ENCODE results near the gene PHLDB3.
"Not testable (repeated sequence)": the region's sequence is repeated elsewhere in the genome, so short reads cannot be mapped to it uniquely, and the experiment has no call there.

Gene PHLDB3

GRCh38 chr19:43504426-43505185 is at the start of gene PHLDB3:
Gene PHLDB3, minus strand, starts transcription at chr19:43504746. Its CDS starts 628 bp downstream, at chr19:43504118.
- peaks cover 30% of the 10 kb centered on the region for H3K4me1 Mint-ChIP-seq (ENCODE audit: low read depth)
- no peaks in the 10 kb centered on the region for H3K27me3 Mint-ChIP-seq
- H3K9me3 Mint-ChIP-seq = no peaks in the 10 kb centered on the region
- peak within 1 kb of the TSS; percentile 90 for H3K4me3 Mint-ChIP-seq
- peaks cover 11% of the 10 kb centered on the region for H3K36me3 Mint-ChIP-seq (ENCODE audit: low read depth)
- peak within 1 kb of the TSS; percentile 95 for H3K27ac Mint-ChIP-seq

GRCh38 chr19:43553656-43554055 is 49.1 kb upstream of the PHLDB3 start:
- peaks cover 43% of the 10 kb centered on the region for H3K36me3 Mint-ChIP-seq (ENCODE audit: low read depth)
- H3K9me3 Mint-ChIP-seq = no peaks in the 10 kb centered on the region
- no peaks in the 10 kb centered on the region for H3K27me3 Mint-ChIP-seq
- peaks cover 9% of the 10 kb centered on the region for H3K4me1 Mint-ChIP-seq (ENCODE audit: low read depth)
- H3K27ac Mint-ChIP-seq = no peak overlapping the region
- no peak overlapping the region for H3K4me3 Mint-ChIP-seq

- no peaks in the 10 kb centered on the region for H3K27me3 Mint-ChIP-seq
- no peaks in the 10 kb centered on the region for H3K9me3 Mint-ChIP-seq
- H3K36me3 Mint-ChIP-seq (ENCODE audit: low read depth) = peaks cover 42% of the 10 kb centered on the region
- no peak overlapping the region for H3K27ac Mint-ChIP-seq
- H3K4me1 Mint-ChIP-seq (ENCODE audit: low read depth) = peaks cover 9% of the 10 kb centered on the region
- no peak overlapping the region for H3K4me3 Mint-ChIP-seq
Observed at GRCh38 chr19:43552616-43553015, 48.1 kb upstream of the PHLDB3 start.

GRCh38 chr19:43552198-43552450 is 47.6 kb upstream of the PHLDB3 start:
- no peak overlapping the region for H3K27ac Mint-ChIP-seq
- H3K9me3 Mint-ChIP-seq = no peaks in the 10 kb centered on the region
- H3K36me3 Mint-ChIP-seq (ENCODE audit: low read depth) = peaks cover 42% of the 10 kb centered on the region
- H3K27me3 Mint-ChIP-seq = no peaks in the 10 kb centered on the region
- no peak overlapping the region for H3K4me3 Mint-ChIP-seq
- peaks cover 9% of the 10 kb centered on the region for H3K4me1 Mint-ChIP-seq (ENCODE audit: low read depth)

GRCh38 chr19:43551399-43552197 is 47.1 kb upstream of the PHLDB3 start:
- peaks cover 42% of the 10 kb centered on the region for H3K36me3 Mint-ChIP-seq (ENCODE audit: low read depth)
- no peaks in the 10 kb centered on the region for H3K9me3 Mint-ChIP-seq
- no peak overlapping the region for H3K4me3 Mint-ChIP-seq
- no peak overlapping the region for H3K27ac Mint-ChIP-seq
- no peaks in the 10 kb centered on the region for H3K27me3 Mint-ChIP-seq
- H3K4me1 Mint-ChIP-seq (ENCODE audit: low read depth) = peaks cover 9% of the 10 kb centered on the region

- H3K36me3 Mint-ChIP-seq (ENCODE audit: low read depth) = peaks cover 27% of the 10 kb centered on the region
- no peak overlapping the region for H3K27ac Mint-ChIP-seq
- H3K4me1 Mint-ChIP-seq (ENCODE audit: low read depth) = no peaks in the 10 kb centered on the region
- no peaks in the 10 kb centered on the region for H3K27me3 Mint-ChIP-seq
- H3K4me3 Mint-ChIP-seq = no peak overlapping the region
- H3K9me3 Mint-ChIP-seq = no peaks in the 10 kb centered on the region
Observed at GRCh38 chr19:43548706-43549105, 44.2 kb upstream of the PHLDB3 start.

GRCh38 chr19:43547926-43548325 is 43.4 kb upstream of the PHLDB3 start:
- H3K9me3 Mint-ChIP-seq; H3K27me3 Mint-ChIP-seq; H3K27ac Mint-ChIP-seq; H3K4me1 Mint-ChIP-seq (ENCODE audit: low read depth); H3K4me3 Mint-ChIP-seq: not testable (repeated sequence)
- H3K36me3 Mint-ChIP-seq (ENCODE audit: low read depth) = peaks cover 29% of the 10 kb centered on the region

- no peaks in the 10 kb centered on the region for H3K9me3 Mint-ChIP-seq
- H3K4me3 Mint-ChIP-seq = no peak overlapping the region
- H3K27me3 Mint-ChIP-seq = no peaks in the 10 kb centered on the region
- no peak overlapping the region for H3K27ac Mint-ChIP-seq
- H3K36me3 Mint-ChIP-seq (ENCODE audit: low read depth) = peaks cover 28% of the 10 kb centered on the region
- H3K4me1 Mint-ChIP-seq (ENCODE audit: low read depth) = no peaks in the 10 kb centered on the region
Observed at GRCh38 chr19:43546581-43546980, 42.0 kb upstream of the PHLDB3 start.

GRCh38 chr19:43545981-43546380 is 41.4 kb upstream of the PHLDB3 start:
- Mint-ChIP-seq H3K4me1 (ENCODE audit: low read depth) (no peaks in the 10 kb centered on the region), H3K27me3 (no peaks in the 10 kb centered on the region), H3K27ac (no peak overlapping the region), H3K36me3 (ENCODE audit: low read depth) (peaks cover 31% of the 10 kb centered on the region), H3K4me3 (no peak overlapping the region), H3K9me3 (no peaks in the 10 kb centered on the region)

- Mint-ChIP-seq H3K4me3 (no peak overlapping the region), H3K27ac (no peak overlapping the region), H3K36me3 (ENCODE audit: low read depth) (peaks cover 29% of the 10 kb centered on the region), H3K9me3 (no peaks in the 10 kb centered on the region), H3K4me1 (ENCODE audit: low read depth) (no peaks in the 10 kb centered on the region), H3K27me3 (no peaks in the 10 kb centered on the region)
Observed at GRCh38 chr19:43545276-43545675, 40.7 kb upstream of the PHLDB3 start.

- no peak overlapping the region for H3K27ac Mint-ChIP-seq
- no peaks in the 10 kb centered on the region for H3K4me1 Mint-ChIP-seq (ENCODE audit: low read depth)
- peaks cover 35% of the 10 kb centered on the region for H3K36me3 Mint-ChIP-seq (ENCODE audit: low read depth)
Observed at GRCh38 chr19:43544077-43544476, 39.5 kb upstream of the PHLDB3 start.

GRCh38 chr19:43541920-43542650 is 37.5 kb upstream of the PHLDB3 start:
- Mint-ChIP-seq H3K27me3 (no peaks in the 10 kb centered on the region), H3K9me3 (peaks cover 5% of the 10 kb centered on the region), H3K4me1 (ENCODE audit: low read depth) (no peaks in the 10 kb centered on the region), H3K27ac (no peak overlapping the region), H3K4me3 (no peak overlapping the region), H3K36me3 (ENCODE audit: low read depth) (peaks cover 46% of the 10 kb centered on the region)

More at GRCh38 chr19:43544077-43544476, 39.5 kb upstream of the PHLDB3 start:
- Mint-ChIP-seq H3K9me3 (peaks cover 4% of the 10 kb centered on the region), H3K27me3 (no peaks in the 10 kb centered on the region), H3K4me3 (no peak overlapping the region)

- Mint-ChIP-seq H3K9me3 (peaks cover 5% of the 10 kb centered on the region), H3K36me3 (ENCODE audit: low read depth) (peaks cover 47% of the 10 kb centered on the region), H3K4me3 (no peak overlapping the region), H3K27ac (no peak overlapping the region), H3K27me3 (no peaks in the 10 kb centered on the region), H3K4me1 (ENCODE audit: low read depth) (peaks cover 1% of the 10 kb centered on the region)
Observed at GRCh38 chr19:43540381-43540780, 35.8 kb upstream of the PHLDB3 start.

GRCh38 chr19:43538922-43539321 is 34.4 kb upstream of the PHLDB3 start:
- H3K36me3 Mint-ChIP-seq (ENCODE audit: low read depth) = peaks cover 46% of the 10 kb centered on the region
- peaks cover 6% of the 10 kb centered on the region for H3K4me1 Mint-ChIP-seq (ENCODE audit: low read depth)
- H3K27me3 Mint-ChIP-seq = no peaks in the 10 kb centered on the region
- H3K9me3 Mint-ChIP-seq = peaks cover 5% of the 10 kb centered on the region
- H3K4me3 Mint-ChIP-seq = no peak overlapping the region
- H3K27ac Mint-ChIP-seq = no peak overlapping the region

Measured in stimulated activated naive CD8-positive, alpha-beta T cell treated with anti-CD3 and anti-CD28 coated beads, Interleukin-15, Interleukin-2, amounts not matched to agents 100 ng/mL and 50 ng/mL, for 24 hours (primary cell).